GM12878 (cell line): ENCODE results near the gene CNPY1. TPM values are rescaled to one million over a fixed set of nuclear protein-coding genes. Genes with fewer than 3 reads are reported as not detected.

Experiments
- ATAC-seq: fragments of 200-7000 bp; cut with Tn5 transposase; 3 replicates; pipeline ENCODE4 v1.9.1; 2020; ENCODE audit warnings: mild to moderate bottlenecking, moderate library complexity
- BruUV-seq: library from RNA; stranded (reverse); fragments of 400-500 nt; replicated peaks from 2 replicates; lab custom pipeline; 2021; lab: Mats Ljungman, UMichigan
- CTCF ChIA-PET: fragments of 300-600 bp; sonication (Branson Sonifier 250); formaldehyde crosslinking; extraction: SDS; loops from one replicate; lab custom pipeline; 2021; ENCODE audit warnings: inconsistent platforms; lab: Yijun Ruan, JAX
- POLR2A ChIA-PET: fragments of 350-600 bp; formaldehyde crosslinking; extraction: SDS; loops from one replicate; lab custom pipeline; 2021; ENCODE audit warnings: inconsistent platforms; lab: Charles Lee
- RAD21 ChIA-PET: fragments of 300-600 bp; sonication (Branson Sonifier 250); formaldehyde crosslinking; loops from one replicate; lab custom pipeline; 2023; ENCODE audit warnings: antibody characterized with exemption; ENCODE audit not compliant: unreplicated experiment; lab: Charles Lee
- SMC1A ChIA-PET: fragments of 300-600 bp; sonication (Branson Sonifier 250); formaldehyde crosslinking; loops from one replicate; lab custom pipeline; 2023; ENCODE audit not compliant: unreplicated experiment, uncharacterized antibody; lab: Charles Lee
- DNase-seq: peaks from one replicate; pipeline ENCODE4 v3.0.0-alpha.2; 2011; ENCODE audit warnings: low read depth, low spot score
- FAIRE-seq: peaks from 3 replicates; lab custom pipeline; 2011; peaks lifted over from hg19 to GRCh38; lab: Jason Lieb, UNC
- H2AFZ ChIP-seq: 2 replicates; pipeline ENCODE4 v1.6.0; 2011; ENCODE audit warnings: low read depth, low read length, control low read depth; ENCODE audit not compliant: control insufficient read depth
- H3K27ac ChIP-seq: 2 replicates; pipeline ENCODE4 v1.5.1; 2011; ENCODE audit warnings: control low read depth; ENCODE audit not compliant: control insufficient read depth, insufficient read depth
- H3K27me3 ChIP-seq, 2 experiments: replicated peaks in 1 of 2; 2 replicates each; pipeline versions ENCODE4 v1.6.0 to v1.6.1; 2011; ENCODE audit warnings: low read length in 1 of 2; ENCODE audit not compliant: control insufficient read depth in 2 of 2, insufficient read depth in 2 of 2
- H3K36me3 ChIP-seq, 2 experiments: 2 replicates each; pipeline ENCODE4 v1.5.1; 2011; ENCODE audit warnings: low read length in 1 of 2; ENCODE audit not compliant: control insufficient read depth in 2 of 2, insufficient read depth in 2 of 2
- H3K4me1 ChIP-seq: 2 replicates; pipeline ENCODE4 v1.6.1; 2011; ENCODE audit warnings: mild to moderate bottlenecking, low read length, moderate library complexity, mixed read lengths; ENCODE audit not compliant: control insufficient read depth, insufficient read depth
- H3K4me2 ChIP-seq: 2 replicates; pipeline ENCODE4 v1.6.0; 2011; ENCODE audit warnings: control low read depth; ENCODE audit not compliant: control insufficient read depth, insufficient read depth
- H3K4me3 ChIP-seq: fragments of 200-600 bp; sonication (generic); 2 replicates; pipeline ENCODE4 v1.5.1; 2016
- H3K79me2 ChIP-seq: 2 replicates; pipeline ENCODE4 v1.6.0; 2011; ENCODE audit warnings: low read length; ENCODE audit not compliant: control insufficient read depth, insufficient read depth
- H3K9ac ChIP-seq: 2 replicates; pipeline ENCODE4 v1.8.0; 2011; ENCODE audit warnings: low read length, control low read depth, mixed read lengths; ENCODE audit not compliant: control insufficient read depth, insufficient read depth
- H3K9me3 ChIP-seq: replicated peaks from 3 replicates; pipeline ENCODE4 v1.5.1; 2011; ENCODE audit warnings: mild to moderate bottlenecking, low read length; ENCODE audit not compliant: control insufficient read depth, insufficient read depth
- H4K20me1 ChIP-seq: 2 replicates; pipeline ENCODE4 v1.6.0; 2011; ENCODE audit not compliant: control insufficient read depth, insufficient read depth
- ATF7 ChIP-seq: fragments of 450-650 bp; IDR thresholded peaks from 2 replicates; pipeline ENCODE4 v1.6.1; 2016; ENCODE audit warnings: low read depth, mild to moderate bottlenecking
- CREM ChIP-seq: IDR thresholded peaks from 2 replicates; pipeline ENCODE4 v1.6.1; 2014; ENCODE audit warnings: antibody characterized with exemption, low read depth
- HDAC6 ChIP-seq: fragments of 200-600 bp; sonication (generic); IDR thresholded peaks from one replicate; pipeline ENCODE4 v1.8.0; 2017; ENCODE audit warnings: antibody characterized with exemption; ENCODE audit not compliant: unreplicated experiment
- NFYB ChIP-seq: IDR thresholded peaks from 2 replicates; pipeline ENCODE4 v1.6.1; 2011; ENCODE audit warnings: low read depth, mild to moderate bottlenecking, low read length, improper control_type of control experiment, moderate library complexity; ENCODE audit not compliant: insufficient read depth
- PML ChIP-seq: IDR thresholded peaks from 2 replicates; pipeline ENCODE4 v1.6.1; 2012; ENCODE audit warnings: low read length, inconsistent platforms
- SIN3A ChIP-seq: IDR thresholded peaks from 2 replicates; pipeline ENCODE4 v1.6.1; 2012; ENCODE audit warnings: low read depth, low read length, improper control_type of control experiment
- TCF12 ChIP-seq: IDR thresholded peaks from 2 replicates; pipeline ENCODE4 v1.6.1; 2011; ENCODE audit warnings: low read depth, mild to moderate bottlenecking, low read length
- WRNIP1 ChIP-seq: IDR thresholded peaks from 2 replicates; pipeline ENCODE4 v1.6.1; 2011; ENCODE audit warnings: low read depth, low read length, improper control_type of control experiment, borderline replicate concordance
- ZNF24 ChIP-seq: fragments of 450-650 bp; IDR thresholded peaks from 2 replicates; pipeline ENCODE4 v1.6.1; 2017; ENCODE audit warnings: antibody characterized with exemption, mild to moderate bottlenecking
- WGBS: methylation state at CpG from one replicate; pipeline ENCODE4 v1.1.6; 2016; ENCODE audit warnings: low lambda C conversion rate; ENCODE audit not compliant: insufficient replicate concordance, insufficient coverage; ENCODE audit errors: missing lambda C conversion rate; 5-methylcytosine and 5-hydroxymethylcytosine counted together
- in situ Hi-C: fragments of 300-500 bp; cut with MboI; formaldehyde crosslinking; loops from 9 replicates; pipeline ENCODE4 v1.14.3; 2018; ENCODE audit warnings: mixed read lengths
- intact Hi-C: fragments of 100-400 bp; cut with micrococcal nuclease; formaldehyde crosslinking; loops from one replicate; pipeline ENCODE4 v1.14.2; 2022; ENCODE audit not compliant: unreplicated experiment
- polyA plus RNA-seq, 11 experiments: library from polyadenylated mRNA; depleted of rRNA in 4 of 11; unstranded in 6 of 11; stranded (reverse) in 5 of 11; fragments of >200 nt; fragmentation: Nextera tagmentation in 4 of 11; fragmentation: Illumina TruSeq in 1 of 11; extraction: Ambion mirVana in 4 of 11; extraction: Trizol in 1 of 11; gene quantifications; 1 replicate in 1 of 11; 2 replicates in 10 of 11; pipeline versions ENCODE4 v1.2.1 to v1.2.3, GENCODE V29; 2011 to 2016; ENCODE audit warnings: inconsistent platforms in 2 of 11, missing spikeins in 2 of 11, low read depth in 1 of 11
- total RNA-seq, 4 experiments: library from RNA; depleted of rRNA in 3 of 4; stranded (reverse); fragments of >200 nt in 3 of 4; fragmentation: Illumina TruSeq in 1 of 4; extraction: Trizol in 1 of 4; gene quantifications; 2 replicates each; pipeline versions ENCODE4 v1.2.1 to v1.2.3, GENCODE V29; 2013 to 2021
- TF ChIP-seq, protein P1 (sequence below): fragments of 450-650 bp; IDR thresholded peaks from 2 replicates; pipeline ENCODE4 v1.6.1; 2017; ENCODE audit warnings: mild to moderate bottlenecking, moderate library complexity

CNPY1 gene
- total and polyA plus RNA-seq, 10 of the 15 experiments (the other 5 are each of a cell fraction or from before 2014, with no cell fraction given): not detected

DNA sequence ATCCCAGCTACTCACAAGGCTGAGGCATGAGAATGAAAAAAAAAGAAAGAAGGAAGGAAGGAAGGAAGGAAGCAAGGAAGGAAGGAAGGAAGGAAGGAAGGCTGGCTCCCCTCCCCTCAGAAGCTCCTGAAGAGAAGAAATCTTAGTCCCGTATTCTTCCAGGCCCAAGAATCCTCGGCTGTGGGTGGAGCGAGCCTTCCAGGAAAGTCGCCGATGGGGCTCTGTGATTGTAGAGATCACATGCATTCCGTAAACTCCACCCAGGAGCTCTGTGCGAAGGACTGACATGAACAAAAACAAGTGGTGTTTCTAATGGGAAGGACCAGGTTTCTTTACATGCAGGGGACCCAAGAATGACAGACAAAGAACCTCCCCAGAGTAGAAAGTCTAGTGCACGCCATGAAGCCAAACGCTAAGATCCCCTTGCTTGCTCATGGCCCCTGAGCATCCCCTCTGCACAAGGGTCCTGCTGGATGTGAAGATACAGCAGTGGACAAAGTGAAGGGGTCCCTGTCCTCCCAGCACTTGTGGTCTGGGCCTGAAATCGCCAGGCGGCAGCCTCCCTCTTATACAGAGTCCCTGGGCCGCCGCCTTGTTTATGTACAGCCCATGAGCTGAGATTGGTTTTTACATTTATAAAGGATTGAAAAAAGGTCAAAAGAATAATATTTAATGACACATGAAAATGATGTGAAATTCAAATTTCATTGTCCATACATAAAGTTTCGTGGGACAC lies 25.2 kb downstream of the CNPY1 start:
- no peak overlapping the region for H3K27ac ChIP-seq
- TF ChIP-seq NFYB (no peak), ATF7 (no peak), ZNF24 (no peak), PML (no peak), WRNIP1 (no peak), SIN3A (no peak), CREM (no peak), TCF12 (no peak), HDAC6 (no peak)
- TF ChIP-seq, protein P1, sequence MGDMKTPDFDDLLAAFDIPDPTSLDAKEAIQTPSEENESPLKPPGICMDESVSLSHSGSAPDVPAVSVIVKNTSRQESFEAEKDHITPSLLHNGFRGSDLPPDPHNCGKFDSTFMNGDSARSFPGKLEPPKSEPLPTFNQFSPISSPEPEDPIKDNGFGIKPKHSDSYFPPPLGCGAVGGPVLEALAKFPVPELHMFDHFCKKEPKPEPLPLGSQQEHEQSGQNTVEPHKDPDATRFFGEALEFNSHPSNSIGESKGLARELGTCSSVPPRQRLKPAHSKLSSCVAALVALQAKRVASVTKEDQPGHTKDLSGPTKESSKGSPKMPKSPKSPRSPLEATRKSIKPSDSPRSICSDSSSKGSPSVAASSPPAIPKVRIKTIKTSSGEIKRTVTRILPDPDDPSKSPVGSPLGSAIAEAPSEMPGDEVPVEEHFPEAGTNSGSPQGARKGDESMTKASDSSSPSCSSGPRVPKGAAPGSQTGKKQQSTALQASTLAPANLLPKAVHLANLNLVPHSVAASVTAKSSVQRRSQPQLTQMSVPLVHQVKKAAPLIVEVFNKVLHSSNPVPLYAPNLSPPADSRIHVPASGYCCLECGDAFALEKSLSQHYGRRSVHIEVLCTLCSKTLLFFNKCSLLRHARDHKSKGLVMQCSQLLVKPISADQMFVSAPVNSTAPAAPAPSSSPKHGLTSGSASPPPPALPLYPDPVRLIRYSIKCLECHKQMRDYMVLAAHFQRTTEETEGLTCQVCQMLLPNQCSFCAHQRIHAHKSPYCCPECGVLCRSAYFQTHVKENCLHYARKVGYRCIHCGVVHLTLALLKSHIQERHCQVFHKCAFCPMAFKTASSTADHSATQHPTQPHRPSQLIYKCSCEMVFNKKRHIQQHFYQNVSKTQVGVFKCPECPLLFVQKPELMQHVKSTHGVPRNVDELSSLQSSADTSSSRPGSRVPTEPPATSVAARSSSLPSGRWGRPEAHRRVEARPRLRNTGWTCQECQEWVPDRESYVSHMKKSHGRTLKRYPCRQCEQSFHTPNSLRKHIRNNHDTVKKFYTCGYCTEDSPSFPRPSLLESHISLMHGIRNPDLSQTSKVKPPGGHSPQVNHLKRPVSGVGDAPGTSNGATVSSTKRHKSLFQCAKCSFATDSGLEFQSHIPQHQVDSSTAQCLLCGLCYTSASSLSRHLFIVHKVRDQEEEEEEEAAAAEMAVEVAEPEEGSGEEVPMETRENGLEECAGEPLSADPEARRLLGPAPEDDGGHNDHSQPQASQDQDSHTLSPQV: no peak
- FAIRE-seq (no peak), ATAC-seq (no peak), DNase-seq (no peak)
- no peaks in the 10 kb centered on the region for H3K79me2 ChIP-seq
- ChIA-PET POLR2A (no interaction called here), RAD21 (no interaction called here), SMC1A (no interaction called here), CTCF (no interaction called here)
- no peak overlapping the region for H3K4me3 ChIP-seq
- no TSS peak for BruUV-seq
- in situ Hi-C loops: no loop called here
- 63% methylated on average over 14 of the region's 14 CpGs for WGBS
- no peaks in the 10 kb centered on the region for H3K9me3 ChIP-seq
- intact Hi-C loops: no loop called here
- H2AFZ ChIP-seq: no peak overlapping the region
- no peaks in the 10 kb centered on the region for H3K4me1 ChIP-seq
- no peak overlapping the region for H3K9ac ChIP-seq
- H3K36me3 ChIP-seq: no peaks in the 10 kb centered on the region
- no peak overlapping the region for H3K4me2 ChIP-seq
- peaks cover 5 to 7% of the 10 kb centered on the region in 2 experiments; a peak in 2 of 4 replicates for H3K27me3 ChIP-seq
- no peaks in the 10 kb centered on the region for H4K20me1 ChIP-seq
